Measurements from ENCODE around the gene WDR64.

DNA sequence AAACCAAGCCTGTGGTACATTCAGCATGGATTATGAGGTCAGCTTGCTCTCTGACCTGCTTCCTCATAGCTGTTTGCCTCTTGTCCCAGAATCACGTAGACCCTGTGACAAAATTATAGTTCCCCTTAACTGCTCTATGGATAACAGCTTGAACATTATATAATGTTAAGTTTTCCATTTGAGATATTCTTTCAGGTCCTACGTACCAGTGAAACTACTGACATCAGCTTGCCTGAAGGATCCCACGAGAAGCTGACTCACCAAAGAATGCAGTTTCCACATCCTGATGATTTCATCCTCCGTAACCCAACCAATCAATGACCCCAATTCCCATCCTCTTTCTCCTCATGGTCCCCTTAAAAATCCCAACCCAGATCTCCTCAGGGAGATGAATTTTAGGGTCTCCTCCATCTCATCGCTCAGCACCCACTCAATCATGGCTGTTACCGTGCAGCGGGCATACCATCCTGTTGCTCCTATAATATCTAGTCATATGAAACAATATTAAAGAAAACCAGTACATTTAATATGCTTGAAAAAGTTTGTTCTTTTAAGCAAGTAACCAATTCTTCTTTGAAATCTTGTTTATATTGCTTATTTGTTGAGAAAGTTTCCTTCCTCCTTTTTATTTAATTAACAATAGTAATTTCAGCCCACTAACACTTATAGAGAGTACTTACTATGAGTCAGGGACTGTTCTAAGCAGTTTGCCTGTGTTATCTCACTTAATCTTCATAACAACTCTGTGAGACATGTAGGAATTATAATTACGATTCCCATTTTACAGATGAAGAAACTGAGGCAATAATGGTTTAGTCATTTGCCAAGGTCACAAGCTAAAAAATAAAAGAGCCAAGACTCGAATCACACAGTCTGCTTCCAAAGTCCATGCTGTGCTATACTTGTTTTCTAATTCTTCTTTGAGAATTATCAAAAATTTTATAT is 39.3 kb upstream of the WDR64 start:
- TF ChIP-seq, protein P1, sequence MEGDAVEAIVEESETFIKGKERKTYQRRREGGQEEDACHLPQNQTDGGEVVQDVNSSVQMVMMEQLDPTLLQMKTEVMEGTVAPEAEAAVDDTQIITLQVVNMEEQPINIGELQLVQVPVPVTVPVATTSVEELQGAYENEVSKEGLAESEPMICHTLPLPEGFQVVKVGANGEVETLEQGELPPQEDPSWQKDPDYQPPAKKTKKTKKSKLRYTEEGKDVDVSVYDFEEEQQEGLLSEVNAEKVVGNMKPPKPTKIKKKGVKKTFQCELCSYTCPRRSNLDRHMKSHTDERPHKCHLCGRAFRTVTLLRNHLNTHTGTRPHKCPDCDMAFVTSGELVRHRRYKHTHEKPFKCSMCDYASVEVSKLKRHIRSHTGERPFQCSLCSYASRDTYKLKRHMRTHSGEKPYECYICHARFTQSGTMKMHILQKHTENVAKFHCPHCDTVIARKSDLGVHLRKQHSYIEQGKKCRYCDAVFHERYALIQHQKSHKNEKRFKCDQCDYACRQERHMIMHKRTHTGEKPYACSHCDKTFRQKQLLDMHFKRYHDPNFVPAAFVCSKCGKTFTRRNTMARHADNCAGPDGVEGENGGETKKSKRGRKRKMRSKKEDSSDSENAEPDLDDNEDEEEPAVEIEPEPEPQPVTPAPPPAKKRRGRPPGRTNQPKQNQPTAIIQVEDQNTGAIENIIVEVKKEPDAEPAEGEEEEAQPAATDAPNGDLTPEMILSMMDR (IDR thresholded peaks at IDR 0.05; ENCODE audit: low read depth, low read length): no peak
- TF ChIP-seq POLR2A (IDR thresholded peaks at IDR 0.05; ENCODE audit: extremely low read depth, insufficient read length): no peak

All from NB4 (cell line).